ENCODE results near the gene DNAAF6. TPM values are rescaled to one million over a fixed set of nuclear protein-coding genes. Genes with fewer than 3 reads are reported as not detected.

Gene DNAAF6
- polyA plus RNA-seq, 1 donor from 2014 or later = not detected

- no peak overlapping the region for H3K9ac ChIP-seq (ENCODE audit: low read length)
- H3K4me2 ChIP-seq (ENCODE audit: low read length) = no peak overlapping the region
- no peaks in the 10 kb centered on the region for H4K20me1 ChIP-seq (ENCODE audit: insufficient read depth)
- H3K9me2 ChIP-seq (ENCODE audit: insufficient read depth, low read length) = no peaks in the 10 kb centered on the region
- H3K9me3 ChIP-seq (ENCODE audit: low read length) = no peaks in the 10 kb centered on the region
- H3K79me2 ChIP-seq (replicated peaks; ENCODE audit: insufficient read depth, low read length) = no peaks in the 10 kb centered on the region
- H3K27ac ChIP-seq (ENCODE audit: low read length) = no peak overlapping the region
- TF ChIP-seq, protein P1, sequence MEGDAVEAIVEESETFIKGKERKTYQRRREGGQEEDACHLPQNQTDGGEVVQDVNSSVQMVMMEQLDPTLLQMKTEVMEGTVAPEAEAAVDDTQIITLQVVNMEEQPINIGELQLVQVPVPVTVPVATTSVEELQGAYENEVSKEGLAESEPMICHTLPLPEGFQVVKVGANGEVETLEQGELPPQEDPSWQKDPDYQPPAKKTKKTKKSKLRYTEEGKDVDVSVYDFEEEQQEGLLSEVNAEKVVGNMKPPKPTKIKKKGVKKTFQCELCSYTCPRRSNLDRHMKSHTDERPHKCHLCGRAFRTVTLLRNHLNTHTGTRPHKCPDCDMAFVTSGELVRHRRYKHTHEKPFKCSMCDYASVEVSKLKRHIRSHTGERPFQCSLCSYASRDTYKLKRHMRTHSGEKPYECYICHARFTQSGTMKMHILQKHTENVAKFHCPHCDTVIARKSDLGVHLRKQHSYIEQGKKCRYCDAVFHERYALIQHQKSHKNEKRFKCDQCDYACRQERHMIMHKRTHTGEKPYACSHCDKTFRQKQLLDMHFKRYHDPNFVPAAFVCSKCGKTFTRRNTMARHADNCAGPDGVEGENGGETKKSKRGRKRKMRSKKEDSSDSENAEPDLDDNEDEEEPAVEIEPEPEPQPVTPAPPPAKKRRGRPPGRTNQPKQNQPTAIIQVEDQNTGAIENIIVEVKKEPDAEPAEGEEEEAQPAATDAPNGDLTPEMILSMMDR (IDR thresholded peaks at IDR 0.05; ENCODE audit: poor library complexity, severe bottlenecking) = no peak
- TF ChIP-seq POLR2AphosphoS5 (IDR thresholded peaks at IDR 0.05) = no peak
- H3F3A ChIP-seq (ENCODE audit: insufficient read depth, low read length, poor library complexity, severe bottlenecking) = no peaks in the 10 kb centered on the region
- no peaks in the 10 kb centered on the region for H3K27me3 ChIP-seq (ENCODE audit: insufficient read depth, low read depth, low read length)
- no peak overlapping the region for H2AFZ ChIP-seq (ENCODE audit: low read depth, low read length)
- no peak overlapping the region for H3K4me3 ChIP-seq (ENCODE audit: low read length)
- no peaks in the 10 kb centered on the region for H3K36me3 ChIP-seq (ENCODE audit: insufficient read depth, low read length)
Measured at GRCh38 chrX:107293056-107293455, 86.6 kb downstream of the DNAAF6 start.

Small RNAs within 50 kb of the gene (small RNA-seq; reads per million reads assigned to genes)
- gene RF00019 = 0 to 1.2 (median 0) reads per million in 3 experiments

Other genes with a start within 250 kb of the DNAAF6 start
- 7.5 and 10.9 TPM in 2 replicates for gene MORC4, start 206.4 kb upstream of the DNAAF6 start, polyA plus RNA-seq
- gene RBM41, start 87.8 kb upstream of the DNAAF6 start, polyA plus RNA-seq = 11.0 and 11.5 TPM in 2 replicates
- 1.9 and 3.4 TPM in 2 replicates for gene NUP62CL, start 178 bp upstream of the DNAAF6 start, polyA plus RNA-seq
- gene FRMPD3, start 243.0 kb downstream of the DNAAF6 start, polyA plus RNA-seq = 0.32 and 0.45 TPM in 2 replicates